Measurements from ENCODE around the gene ABCA8. TPM values are rescaled to one million over a fixed set of nuclear protein-coding genes. Genes with fewer than 3 reads are reported as not detected.

The ABCA8 gene
- total RNA-seq, 1 donor from 2014 or later = 34.1 TPM

DNA sequence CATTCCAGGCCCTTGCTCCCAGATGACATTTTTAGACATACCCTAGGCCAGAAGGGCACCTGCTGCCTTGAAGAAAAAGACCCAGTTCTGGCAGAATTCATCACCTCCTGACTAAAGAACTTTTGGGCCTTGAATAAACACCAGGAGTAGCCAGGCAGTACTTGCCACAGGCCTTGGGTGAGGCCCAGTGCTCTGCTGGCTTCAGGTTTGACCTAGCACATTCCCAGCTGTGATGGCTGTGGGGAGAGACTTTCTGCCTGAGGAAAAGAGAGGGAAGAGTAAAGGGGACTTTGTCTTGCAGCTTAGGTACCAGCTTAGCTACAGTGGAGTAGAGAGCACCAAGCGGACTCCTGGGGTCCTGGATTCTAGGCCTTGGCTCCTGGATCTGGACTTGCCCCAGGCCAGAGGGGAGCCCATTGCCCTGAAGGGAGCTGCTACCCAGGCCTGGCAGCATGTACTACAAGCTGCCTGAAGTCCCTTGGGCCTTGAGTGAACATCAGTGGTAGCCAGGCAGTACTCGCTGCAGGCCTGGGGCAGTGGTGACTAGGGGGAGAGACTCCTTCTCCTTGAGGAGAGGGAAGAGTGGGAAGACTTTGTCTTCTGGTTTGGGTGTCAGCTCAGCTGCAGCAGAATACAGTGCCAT lies 44.3 kb downstream of the ABCA8 start:
- no peak overlapping the region for H3K4me3 Mint-ChIP-seq (ENCODE audit: unreplicated experiment)
- peaks cover 36% of the 10 kb centered on the region for H3K4me1 Mint-ChIP-seq (ENCODE audit: unreplicated experiment)
- peaks cover 34% of the 10 kb centered on the region for H3K9me3 Mint-ChIP-seq (ENCODE audit: unreplicated experiment)
- peak; percentile 69 for DNase-seq (ENCODE audit: extremely low spot score, unreplicated experiment)
- H3K36me3 Mint-ChIP-seq (ENCODE audit: unreplicated experiment) = peaks cover 41% of the 10 kb centered on the region
- TF ChIP-seq, protein P1, sequence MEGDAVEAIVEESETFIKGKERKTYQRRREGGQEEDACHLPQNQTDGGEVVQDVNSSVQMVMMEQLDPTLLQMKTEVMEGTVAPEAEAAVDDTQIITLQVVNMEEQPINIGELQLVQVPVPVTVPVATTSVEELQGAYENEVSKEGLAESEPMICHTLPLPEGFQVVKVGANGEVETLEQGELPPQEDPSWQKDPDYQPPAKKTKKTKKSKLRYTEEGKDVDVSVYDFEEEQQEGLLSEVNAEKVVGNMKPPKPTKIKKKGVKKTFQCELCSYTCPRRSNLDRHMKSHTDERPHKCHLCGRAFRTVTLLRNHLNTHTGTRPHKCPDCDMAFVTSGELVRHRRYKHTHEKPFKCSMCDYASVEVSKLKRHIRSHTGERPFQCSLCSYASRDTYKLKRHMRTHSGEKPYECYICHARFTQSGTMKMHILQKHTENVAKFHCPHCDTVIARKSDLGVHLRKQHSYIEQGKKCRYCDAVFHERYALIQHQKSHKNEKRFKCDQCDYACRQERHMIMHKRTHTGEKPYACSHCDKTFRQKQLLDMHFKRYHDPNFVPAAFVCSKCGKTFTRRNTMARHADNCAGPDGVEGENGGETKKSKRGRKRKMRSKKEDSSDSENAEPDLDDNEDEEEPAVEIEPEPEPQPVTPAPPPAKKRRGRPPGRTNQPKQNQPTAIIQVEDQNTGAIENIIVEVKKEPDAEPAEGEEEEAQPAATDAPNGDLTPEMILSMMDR (IDR thresholded peaks at IDR 0.05) = no peak
- no peaks in the 10 kb centered on the region for H3K27me3 Mint-ChIP-seq (ENCODE audit: unreplicated experiment)
- peak overlapping the region; percentile 94 for H3K27ac Mint-ChIP-seq (ENCODE audit: unreplicated experiment)

GRCh38 chr17:68910251-68910705 lies 44.9 kb downstream of the ABCA8 start:
- DNase-seq (ENCODE audit: extremely low spot score, unreplicated experiment) = peak; percentile 63
- Mint-ChIP-seq H3K27ac (ENCODE audit: unreplicated experiment) (peak overlapping the region; percentile 94), H3K36me3 (ENCODE audit: unreplicated experiment) (peaks cover 36% of the 10 kb centered on the region), H3K27me3 (ENCODE audit: unreplicated experiment) (no peaks in the 10 kb centered on the region), H3K4me1 (ENCODE audit: unreplicated experiment) (peaks cover 36% of the 10 kb centered on the region), H3K4me3 (ENCODE audit: unreplicated experiment) (no peak overlapping the region), H3K9me3 (ENCODE audit: unreplicated experiment) (peaks cover 30% of the 10 kb centered on the region)
- TF ChIP-seq, protein P1 (IDR thresholded peaks at IDR 0.05) = peak; percentile 37

DNA sequence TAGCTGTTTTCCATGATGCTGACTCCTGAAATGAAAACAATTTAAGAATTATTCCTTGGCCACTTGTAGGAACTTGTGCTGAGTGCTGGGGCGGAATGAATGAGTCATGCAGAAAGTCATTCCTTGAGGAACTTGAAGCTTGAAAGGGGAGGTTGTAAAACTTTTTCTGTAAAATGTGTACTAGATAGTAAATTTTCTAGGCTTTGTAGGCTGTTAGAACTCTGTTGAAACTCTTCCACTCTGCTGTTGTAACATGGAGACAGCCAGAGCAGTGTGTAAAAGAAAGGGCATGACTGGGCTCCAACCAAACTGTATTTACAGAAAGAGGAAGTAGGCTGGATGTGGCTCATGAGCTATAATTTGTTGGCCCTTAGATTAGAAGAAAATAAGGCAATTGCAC lies 46.1 kb downstream of the ABCA8 start:
- Mint-ChIP-seq H3K36me3 (ENCODE audit: unreplicated experiment) (peaks cover 25% of the 10 kb centered on the region), H3K9me3 (ENCODE audit: unreplicated experiment) (peaks cover 19% of the 10 kb centered on the region), H3K27ac (ENCODE audit: unreplicated experiment) (peak overlapping the region; percentile 94), H3K4me1 (ENCODE audit: unreplicated experiment) (peaks cover 36% of the 10 kb centered on the region), H3K27me3 (ENCODE audit: unreplicated experiment) (no peaks in the 10 kb centered on the region), H3K4me3 (ENCODE audit: unreplicated experiment) (peak overlapping the region; percentile 31)
- DNase-seq (ENCODE audit: extremely low spot score, unreplicated experiment) = no peak
- TF ChIP-seq, protein P1 (IDR thresholded peaks at IDR 0.05) = no peak

GRCh38 chr17:68908045-68908444 lies 47.1 kb downstream of the ABCA8 start:
- no peak overlapping the region for H3K4me3 Mint-ChIP-seq (ENCODE audit: unreplicated experiment)
- peaks cover 36% of the 10 kb centered on the region for H3K4me1 Mint-ChIP-seq (ENCODE audit: unreplicated experiment)
- peak overlapping the region; percentile 94 for H3K27ac Mint-ChIP-seq (ENCODE audit: unreplicated experiment)
- DNase-seq (ENCODE audit: extremely low spot score, unreplicated experiment) = no peak
- H3K27me3 Mint-ChIP-seq (ENCODE audit: unreplicated experiment) = no peaks in the 10 kb centered on the region
- peaks cover 22% of the 10 kb centered on the region for H3K36me3 Mint-ChIP-seq (ENCODE audit: unreplicated experiment)
- H3K9me3 Mint-ChIP-seq (ENCODE audit: unreplicated experiment) = peaks cover 9% of the 10 kb centered on the region
- TF ChIP-seq, protein P1 (IDR thresholded peaks at IDR 0.05) = no peak

- TF ChIP-seq, protein P1 (IDR thresholded peaks at IDR 0.05) = peak; percentile 42
Measured at GRCh38 chr17:68906638-68907037, 48.6 kb downstream of the ABCA8 start.

More at GRCh38 chr17:68906638-68907037, 48.6 kb downstream of the ABCA8 start:
- H3K4me1 Mint-ChIP-seq (ENCODE audit: unreplicated experiment) = peaks cover 36% of the 10 kb centered on the region
- H3K27ac Mint-ChIP-seq (ENCODE audit: unreplicated experiment) = no peak overlapping the region
- H3K9me3 Mint-ChIP-seq (ENCODE audit: unreplicated experiment) = no peaks in the 10 kb centered on the region
- no peak for DNase-seq (ENCODE audit: extremely low spot score, unreplicated experiment)
- no peaks in the 10 kb centered on the region for H3K27me3 Mint-ChIP-seq (ENCODE audit: unreplicated experiment)
- no peak overlapping the region for H3K4me3 Mint-ChIP-seq (ENCODE audit: unreplicated experiment)
- peaks cover 24% of the 10 kb centered on the region for H3K36me3 Mint-ChIP-seq (ENCODE audit: unreplicated experiment)

All from osteocyte (in vitro differentiated cells).